PC-3 (cell line): Measurements from ENCODE around the gene PPP1R14C. TPM values are rescaled to one million over a fixed set of nuclear protein-coding genes. Genes with fewer than 3 reads are reported as not detected.

Source experiments
- ATAC-seq: fragments of 200-7000 bp; cut with Tn5 transposase; 2 replicates; pipeline ENCODE4 v1.9.1; 2020; ENCODE audit warnings: mild to moderate bottlenecking, moderate library complexity
- BruUV-seq: library from RNA; stranded (reverse); fragments of 400-500 nt; replicated peaks from 2 replicates; lab custom pipeline; 2021; lab: Mats Ljungman, UMichigan
- CTCF ChIA-PET: fragments of 300-600 bp; sonication (Branson Sonifier 250); formaldehyde crosslinking; loops from one replicate; lab custom pipeline; 2022; ENCODE audit warnings: antibody characterized with exemption; lab: Charles Lee
- POLR2A ChIA-PET: fragments of 300-600 bp; sonication (Branson Sonifier 250); formaldehyde crosslinking; loops from one replicate; lab custom pipeline; 2022; ENCODE audit warnings: antibody characterized with exemption; ENCODE audit not compliant: unreplicated experiment; lab: Charles Lee
- DNase-seq: peaks from one replicate; pipeline ENCODE4 v3.0.0-alpha.2; 2015
- H2AFZ ChIP-seq: fragments of 300-600 bp; sonication (generic); 2 replicates; pipeline ENCODE4 v1.6.0; 2016; ENCODE audit warnings: antibody characterized with exemption, low read length
- H3F3A ChIP-seq: fragments of 300-600 bp; sonication (generic); one replicate; pipeline ENCODE4 v1.6.0; 2017; ENCODE audit warnings: antibody characterized with exemption, low read length, control low read depth, mild to moderate bottlenecking; ENCODE audit not compliant: unreplicated experiment
- H3K27ac ChIP-seq: fragments of 300-600 bp; sonication (generic); 2 replicates; pipeline ENCODE4 v1.5.1; 2016; ENCODE audit warnings: mild to moderate bottlenecking, low read length
- H3K27me3 ChIP-seq: fragments of 300-600 bp; sonication (generic); 2 replicates; pipeline ENCODE4 v1.6.1; 2016; ENCODE audit warnings: low read length, mixed read lengths
- H3K36me3 ChIP-seq: fragments of 300-600 bp; sonication (generic); 2 replicates; pipeline ENCODE4 v1.6.1; 2016; ENCODE audit warnings: low read depth, mixed run types, low read length, mixed read lengths
- H3K4me1 ChIP-seq: fragments of 300-600 bp; sonication (generic); 2 replicates; pipeline ENCODE4 v1.5.1; 2016; ENCODE audit warnings: low read length; ENCODE audit not compliant: insufficient read depth
- H3K4me2 ChIP-seq: fragments of 300-600 bp; sonication (generic); 2 replicates; pipeline ENCODE4 v1.6.0; 2016; ENCODE audit warnings: low read length
- H3K4me3 ChIP-seq: fragments of 300-600 bp; sonication (generic); 2 replicates; pipeline ENCODE4 v1.5.1; 2016; ENCODE audit warnings: mild to moderate bottlenecking, low read length, mixed read lengths
- H3K79me2 ChIP-seq: fragments of 300-600 bp; sonication (generic); 2 replicates; pipeline ENCODE4 v1.6.1; 2017; ENCODE audit warnings: low read length, mixed read lengths
- H3K9ac ChIP-seq: fragments of 300-600 bp; sonication (generic); 2 replicates; pipeline ENCODE4 v1.6.0; 2016; ENCODE audit warnings: mild to moderate bottlenecking, low read length
- H3K9me2 ChIP-seq: fragments of 300-600 bp; sonication (generic); replicated peaks from 2 replicates; pipeline ENCODE4 v1.6.1; 2016; ENCODE audit warnings: mixed run types, low read length, mixed read lengths
- H3K9me3 ChIP-seq: fragments of 300-600 bp; sonication (generic); 2 replicates; pipeline ENCODE4 v1.6.1; 2016; ENCODE audit warnings: low read length, mixed read lengths
- H4K20me1 ChIP-seq: fragments of 300-600 bp; sonication (generic); 2 replicates; pipeline ENCODE4 v1.6.1; 2016; ENCODE audit warnings: low read length, mixed read lengths
- CTCF ChIP-seq: fragments of 300-600 bp; sonication (generic); conservative IDR thresholded peaks from 2 replicates; pipeline ENCODE4 v1.5.1; 2017; ENCODE audit warnings: antibody characterized with exemption, low read depth, mild to moderate bottlenecking, low read length
- EZH2 ChIP-seq: fragments of 300-600 bp; sonication (generic); IDR thresholded peaks from one replicate; pipeline ENCODE4 v1.6.1; 2017; ENCODE audit warnings: antibody characterized with exemption, mild to moderate bottlenecking, low read length; ENCODE audit not compliant: unreplicated experiment
- EZH2phosphoT487 ChIP-seq: fragments of 300-600 bp; sonication (generic); IDR thresholded peaks from 2 replicates; pipeline ENCODE4 v1.6.1; 2018; ENCODE audit warnings: mild to moderate bottlenecking, antibody characterized with exemption, low read length, borderline replicate concordance
- intact Hi-C: fragments of 100-400 bp; cut with micrococcal nuclease; formaldehyde crosslinking; loops from 2 replicates; pipeline ENCODE4 v1.9.0; 2023
- total RNA-seq: library from RNA; depleted of rRNA; stranded (reverse); fragments of >200 nt; gene quantifications from 2 replicates; pipeline ENCODE4 v1.2.3, GENCODE V29; 2014

The PPP1R14C gene
- total RNA-seq, 1 experiment from 2014 or later, result 1.1 TPM

- intact Hi-C loops, result no loop called here
These were observed 49.0 kb downstream of the PPP1R14C start for GRCh38 chr6:150191809-150192208.

GRCh38 chr6:150194195-150194594, 51.4 kb downstream of the PPP1R14C start:
- no peak overlapping the region for H2AFZ ChIP-seq
- no peaks in the 10 kb centered on the region for H3K4me1 ChIP-seq
- H3K27ac ChIP-seq, result no peak overlapping the region
- ATAC-seq (no peak), DNase-seq (no peak)
- no peaks in the 10 kb centered on the region for H4K20me1 ChIP-seq
- no peak for TF ChIP-seq EZH2phosphoT487
- no peak for TF ChIP-seq EZH2
- no peak for TF ChIP-seq CTCF
- H3K27me3 ChIP-seq, result no peaks in the 10 kb centered on the region
- H3K4me3 ChIP-seq, result no peak overlapping the region
- H3K36me3 ChIP-seq, result no peaks in the 10 kb centered on the region
- H3K9me3 ChIP-seq, result no peaks in the 10 kb centered on the region
- no peak overlapping the region for H3K4me2 ChIP-seq
- no peaks in the 10 kb centered on the region for H3F3A ChIP-seq
- intact Hi-C loops, result no loop called here
- POLR2A ChIA-PET, result no interaction called here
- no TSS peak for BruUV-seq
- CTCF ChIA-PET, result no interaction called here
- no peaks in the 10 kb centered on the region for H3K79me2 ChIP-seq
- no peaks in the 10 kb centered on the region for H3K9me2 ChIP-seq
- no peak overlapping the region for H3K9ac ChIP-seq

More at GRCh38 chr6:150191809-150192208, 49.0 kb downstream of the PPP1R14C start:
- H2AFZ ChIP-seq, result no peak overlapping the region
- no peak overlapping the region for H3K9ac ChIP-seq
- no peak overlapping the region for H3K4me3 ChIP-seq
- H3K27me3 ChIP-seq, result no peaks in the 10 kb centered on the region
- no peaks in the 10 kb centered on the region for H3K36me3 ChIP-seq
- BruUV-seq, result no TSS peak
- H3F3A ChIP-seq, result no peaks in the 10 kb centered on the region
- CTCF ChIA-PET, result no interaction called here
- TF ChIP-seq CTCF (no peak), EZH2 (no peak), EZH2phosphoT487 (no peak)
- POLR2A ChIA-PET, result no interaction called here
- no peaks in the 10 kb centered on the region for H3K9me2 ChIP-seq
- H3K27ac ChIP-seq, result no peak overlapping the region
- ATAC-seq (no peak), DNase-seq (peak; percentile 9)
- no peaks in the 10 kb centered on the region for H3K79me2 ChIP-seq
- H4K20me1 ChIP-seq, result no peaks in the 10 kb centered on the region
- no peaks in the 10 kb centered on the region for H3K9me3 ChIP-seq
- H3K4me1 ChIP-seq, result no peaks in the 10 kb centered on the region
- no peak overlapping the region for H3K4me2 ChIP-seq

GRCh38 chr6:150195996-150196417, 53.2 kb downstream of the PPP1R14C start:
- ATAC-seq, result no peak
- POLR2A ChIA-PET, result no interaction called here

More at GRCh38 chr6:150195996-150196417, 53.2 kb downstream of the PPP1R14C start:
- Histone ChIP-seq H3K4me3 (no peak overlapping the region), H3F3A (no peaks in the 10 kb centered on the region), H3K4me2 (no peak overlapping the region), H3K9me3 (no peaks in the 10 kb centered on the region), H3K4me1 (no peaks in the 10 kb centered on the region), H3K9ac (no peak overlapping the region), H3K36me3 (no peaks in the 10 kb centered on the region), H3K27ac (no peak overlapping the region), H3K27me3 (no peaks in the 10 kb centered on the region), H3K79me2 (no peaks in the 10 kb centered on the region), H3K9me2 (no peaks in the 10 kb centered on the region), H4K20me1 (no peaks in the 10 kb centered on the region), H2AFZ (no peak overlapping the region)
- CTCF ChIA-PET, result no interaction called here
- BruUV-seq, result no TSS peak
- TF ChIP-seq CTCF (no peak), EZH2 (no peak), EZH2phosphoT487 (no peak)
- DNase-seq, result no peak
- intact Hi-C loops, result no loop called here
